HCT116 (cell line): ENCODE data around the gene H2AZ2. TPM values are rescaled to one million over a fixed set of nuclear protein-coding genes. Genes with fewer than 3 reads are reported as not detected.

Source experiments
- ATAC-seq: fragments of 200-7000 bp; cut with Tn5 transposase; 2 replicates; pipeline ENCODE4 v1.9.1; 2020; ENCODE audit warnings: mild to moderate bottlenecking, moderate library complexity
- BruUV-seq: library from RNA; stranded (reverse); fragments of 400-500 nt; replicated peaks from 2 replicates; lab custom pipeline; 2021; lab: Mats Ljungman, UMichigan
- CTCF ChIA-PET: fragments of 300-600 bp; sonication (Branson Sonifier 250); formaldehyde crosslinking; loops from one replicate; lab custom pipeline; 2021; ENCODE audit warnings: antibody characterized with exemption; lab: Charles Lee
- POLR2A ChIA-PET: fragments of 300-600, 350-600 bp; sonication (Branson Sonifier 250); formaldehyde crosslinking; loops from one replicate; lab custom pipeline; 2021; ENCODE audit warnings: antibody characterized with exemption; lab: Charles Lee
- RAD21 ChIA-PET, 2 experiments: fragments of 300-600 bp; sonication (Branson Sonifier 250); formaldehyde crosslinking; loops; one replicate each; lab custom pipeline; 2023; ENCODE audit warnings: low total read pairs in 2 of 2; ENCODE audit not compliant: uncharacterized antibody in 2 of 2, unreplicated experiment in 2 of 2, low non-redundant PET in 1 of 2; lab: Charles Lee
- DNase-seq: peaks from one replicate; pipeline ENCODE4 v3.0.0-alpha.2; 2010; ENCODE audit warnings: low read depth, low spot score
- H2AFZ ChIP-seq: fragments of 200-600 bp; shearing (Covaris generic), sonication (generic); 2 replicates; pipeline ENCODE4 v1.6.1; 2017; ENCODE audit warnings: low read depth, mixed run types, mixed read lengths, antibody characterized with exemption, low read length; ENCODE audit not compliant: poor library complexity, severe bottlenecking
- H3K27ac ChIP-seq: 2 replicates; pipeline ENCODE4 v1.5.1; 2012; ENCODE audit warnings: low read depth, low read length
- H3K27me3 ChIP-seq: fragments of 200-600 bp; sonication (generic); 2 replicates; pipeline ENCODE4 v1.6.1; 2016; ENCODE audit warnings: mixed run types, low read length, mixed read lengths; ENCODE audit not compliant: insufficient read depth
- H3K36me3 ChIP-seq, 2 experiments: fragments of 200-500 bp in 1 of 2; fragments of 200-600 bp in 1 of 2; sonication (Bioruptor generic) in 1 of 2; sonication (generic) in 1 of 2; 2 replicates each; pipeline versions ENCODE4 v1.5.1 to v1.6.1; 2014 to 2016; ENCODE audit warnings: low read length in 2 of 2, inconsistent platforms in 1 of 2, mixed read lengths in 1 of 2, mixed run types in 1 of 2; ENCODE audit not compliant: insufficient read depth in 2 of 2, control insufficient read depth in 1 of 2
- H3K4me1 ChIP-seq, 2 experiments: fragments of 200-600 bp in 1 of 2; sonication (generic) in 1 of 2; 2 replicates each; pipeline versions ENCODE4 v1.5.1 to v1.6.1; 2012 to 2017; ENCODE audit warnings: low read length in 2 of 2, inconsistent platforms in 1 of 2, mild to moderate bottlenecking in 1 of 2, mixed read lengths in 1 of 2, mixed run types in 1 of 2, moderate library complexity in 1 of 2; ENCODE audit not compliant: insufficient read depth in 2 of 2, control insufficient read depth in 1 of 2
- H3K4me2 ChIP-seq: fragments of 200-600 bp; sonication (generic); 2 replicates; pipeline ENCODE4 v1.6.1; 2017; ENCODE audit warnings: mixed run types, low read length, mixed read lengths
- H3K4me3 ChIP-seq, 2 experiments: fragments of 200-600 bp in 1 of 2; sonication (generic) in 1 of 2; replicated peaks in 1 of 2; 2 replicates each; pipeline ENCODE4 v1.5.1; 2011 to 2016; ENCODE audit warnings: low read length in 2 of 2, control low read depth in 1 of 2, low read depth in 1 of 2, mild to moderate bottlenecking in 1 of 2, mixed read lengths in 1 of 2, mixed run types in 1 of 2
- H3K79me2 ChIP-seq: fragments of 200-600 bp; sonication (generic); 2 replicates; pipeline ENCODE4 v1.6.1; 2017; ENCODE audit warnings: mild to moderate bottlenecking, mixed run types, low read length, moderate library complexity, mixed read lengths; ENCODE audit not compliant: insufficient read depth
- H3K9ac ChIP-seq: fragments of 200-600 bp; sonication (generic); 2 replicates; pipeline ENCODE4 v1.6.1; 2016; ENCODE audit warnings: low read length, mixed read lengths
- H3K9me2 ChIP-seq: fragments of 200-600 bp; sonication (generic), shearing (Covaris generic); 2 replicates; pipeline ENCODE4 v1.6.1; 2017; ENCODE audit warnings: mixed run types, mild to moderate bottlenecking, moderate library complexity; ENCODE audit not compliant: insufficient read depth
- H3K9me3 ChIP-seq, 2 experiments: fragments of 200-500 bp in 1 of 2; fragments of 200-600 bp in 1 of 2; sonication (Bioruptor generic) in 1 of 2; sonication (generic) in 1 of 2; 2 replicates each; pipeline ENCODE4 v1.6.1; 2014 to 2017; ENCODE audit warnings: low read length in 2 of 2, mixed read lengths in 2 of 2, inconsistent platforms in 1 of 2, low read depth in 1 of 2, mild to moderate bottlenecking in 1 of 2, mixed run types in 1 of 2, moderate library complexity in 1 of 2; ENCODE audit not compliant: control insufficient read depth in 1 of 2, insufficient read depth in 1 of 2
- H4K20me1 ChIP-seq: fragments of 200-600 bp; sonication (generic), shearing (Covaris generic); 2 replicates; pipeline ENCODE4 v1.6.1; 2017; ENCODE audit warnings: mixed run types, mild to moderate bottlenecking, moderate library complexity; ENCODE audit not compliant: insufficient read depth
- EGR1 ChIP-seq: IDR thresholded peaks from 2 replicates; pipeline ENCODE4 v1.6.1; 2012; ENCODE audit warnings: low read depth
- ELF1 ChIP-seq: IDR thresholded peaks from 2 replicates; pipeline ENCODE4 v1.6.1; 2012; ENCODE audit warnings: low read depth, borderline replicate concordance
- JUND ChIP-seq: IDR thresholded peaks from 2 replicates; pipeline ENCODE4 v1.6.1; 2012
- MAX ChIP-seq: IDR thresholded peaks from 2 replicates; pipeline ENCODE4 v1.6.1; 2012
- POLR2A ChIP-seq: IDR thresholded peaks from 2 replicates; pipeline ENCODE4 v1.7.0; 2011; ENCODE audit warnings: borderline replicate concordance; ENCODE audit not compliant: insufficient read depth, insufficient read length; ENCODE audit errors: extremely low read depth
- SP1 ChIP-seq: IDR thresholded peaks from 2 replicates; pipeline ENCODE4 v1.6.1; 2012; ENCODE audit warnings: low read depth
- SRF ChIP-seq: IDR thresholded peaks from 2 replicates; pipeline ENCODE4 v1.6.1; 2012; ENCODE audit warnings: low read depth
- TCF7L2 ChIP-seq: IDR thresholded peaks from 2 replicates; pipeline ENCODE4 v1.7.0; 2011; ENCODE audit warnings: borderline replicate concordance, inconsistent platforms; ENCODE audit not compliant: insufficient read depth, insufficient read length; ENCODE audit errors: extremely low read depth
- YY1 ChIP-seq: IDR thresholded peaks from 2 replicates; pipeline ENCODE4 v1.6.1; 2011; ENCODE audit warnings: low read length, low read depth, moderate library complexity, mild to moderate bottlenecking; ENCODE audit not compliant: insufficient replicate concordance; ENCODE audit errors: extremely low read depth
- intact Hi-C: fragments of 100-400 bp; cut with micrococcal nuclease; formaldehyde crosslinking; loops from 2 replicates; pipeline ENCODE4 v1.10.0; 2022
- total RNA-seq: library from RNA; stranded (reverse); gene quantifications from one replicate; pipeline ENCODE4 v1.2.1, GENCODE V29; 2021; ENCODE audit not compliant: unreplicated experiment

Gene H2AZ2
- total RNA-seq, 1 experiment from 2014 or later = 226 TPM

GRCh38 chr7:44796504-44797328 is 51.2 kb downstream of the H2AZ2 start, which contains the start of gene PPIA (continued):
- peak; percentile 99 for TF ChIP-seq SP1
- TF ChIP-seq POLR2A = peak; percentile 86
- TF ChIP-seq TCF7L2 = peak; percentile 57
- no peak for TF ChIP-seq JUND

GRCh38 chr7:44796034-44796503 is 51.8 kb downstream of the H2AZ2 start:
- intact Hi-C loops = loop anchor here (1.0 to 10.0 kb wide), 4 partner anchors 51 to 207 kb away; partner anchors contain the start of gene H2AZ2
- Histone ChIP-seq H3K9me2 (no peaks in the 10 kb centered on the region), H3K36me3 (peaks cover 13 to 37% of the 10 kb centered on the region in 2 experiments), H3K9me3 (no peaks in the 10 kb centered on the region), H3K4me2 (peak overlapping the region; percentile 90), H3K4me3 (peak overlapping the region; percentile 80 to 96), H3K9ac (peak overlapping the region; percentile 100), H3K27ac (peak overlapping the region; percentile 93), H2AFZ (no peak overlapping the region), H3K4me1 (peaks cover 9 to 41% of the 10 kb centered on the region in 2 experiments; a peak in 3 of 4 replicates), H3K79me2 (peaks cover 57% of the 10 kb centered on the region), H4K20me1 (peaks cover 31% of the 10 kb centered on the region; the same call in 1 of the 2 replicates), H3K27me3 (no peaks in the 10 kb centered on the region)
- TSS peak; percentile 77 for BruUV-seq
- ChIA-PET POLR2A (interaction anchor here (1.0 kb wide), 1 partner anchor 9 kb away, joined by 3 read pairs; no protein-coding TSS in a partner anchor), CTCF (no interaction called here), RAD21 (no interaction called here)
- TF ChIP-seq EGR1 (no peak; the same call in 1 of the 2 replicates), ELF1 (no peak), POLR2A (no peak), MAX (peak; percentile 89), JUND (no peak), YY1 (no peak), SRF (no peak)
- ATAC-seq (peak; percentile 37), DNase-seq (peak; percentile 16)
